Common myeloid progenitor, CD34-positive (primary cell): ENCODE measurements around the gene IGLL5.

Experiments used
- CTCF ChIA-PET: fragments of 350-600 bp; sonication (Branson Sonifier 250); formaldehyde crosslinking; loops from one replicate; lab custom pipeline; 2021; ENCODE audit warnings: antibody characterized with exemption; lab: Charles Lee
- POLR2A ChIA-PET: fragments of 350-600 bp; sonication (Branson Sonifier 250); formaldehyde crosslinking; loops from one replicate; lab custom pipeline; 2021; ENCODE audit warnings: antibody characterized with exemption; lab: Charles Lee
- DNase-seq, 3 donors: peaks; one replicate each; pipeline versions ENCODE4 v3.0.0 to v3.0.0-alpha.2; 2013
- H3K27ac ChIP-seq, 2 experiments: 1 replicate in 1 of 2; 2 replicates in 1 of 2; pipeline ENCODE4 v1.7.0; 2013; ENCODE audit warnings: inconsistent platforms in 2 of 2, low read length in 2 of 2, mild to moderate bottlenecking in 2 of 2, low read depth in 1 of 2, moderate library complexity in 1 of 2; ENCODE audit not compliant: severe bottlenecking in 2 of 2, insufficient read depth in 1 of 2, poor library complexity in 1 of 2
- H3K27me3 ChIP-seq, 5 experiments: replicated peaks in 2 of 5; 1 replicate in 3 of 5; 2 replicates in 2 of 5; pipeline versions ENCODE4 v1.6.1 to v1.7.0; 2013; ENCODE audit warnings: low read length in 4 of 5, mild to moderate bottlenecking in 2 of 5, moderate library complexity in 2 of 5, inconsistent platforms in 1 of 5; ENCODE audit not compliant: insufficient read depth in 5 of 5, control insufficient read depth in 4 of 5
- H3K36me3 ChIP-seq, 4 experiments: 1 replicate in 2 of 4; 2 replicates in 2 of 4; pipeline versions ENCODE4 v1.6.1 to v1.7.0; 2013; ENCODE audit warnings: low read length in 3 of 4, control low read depth in 1 of 4, mild to moderate bottlenecking in 1 of 4; ENCODE audit not compliant: control insufficient read depth in 4 of 4, insufficient read depth in 4 of 4
- H3K4me1 ChIP-seq, 4 experiments: 1 replicate in 3 of 4; 2 replicates in 1 of 4; pipeline versions ENCODE4 v1.6.1 to v1.7.1; 2013; ENCODE audit warnings: low read length in 3 of 4, mild to moderate bottlenecking in 3 of 4, control low read depth in 1 of 4, inconsistent platforms in 1 of 4, moderate library complexity in 1 of 4; ENCODE audit not compliant: control insufficient read depth in 4 of 4, insufficient read depth in 4 of 4; ENCODE audit errors: control extremely low read depth in 1 of 4
- H3K4me3 ChIP-seq, 7 experiments: 1 replicate in 4 of 7; 2 replicates in 3 of 7; pipeline versions ENCODE4 v1.5.1 to v1.7.0; 2013; ENCODE audit warnings: mild to moderate bottlenecking in 7 of 7, low read length in 6 of 7, moderate library complexity in 6 of 7, inconsistent platforms in 2 of 7, low read depth in 2 of 7, control low read depth in 1 of 7; ENCODE audit not compliant: insufficient read depth in 4 of 7, control insufficient read depth in 1 of 7; ENCODE audit errors: extremely low read depth in 1 of 7
- H3K9me3 ChIP-seq, 5 experiments: 1 replicate in 4 of 5; 2 replicates in 1 of 5; pipeline versions ENCODE4 v1.6.1 to v1.7.1; 2013; ENCODE audit warnings: low read length in 4 of 5, mild to moderate bottlenecking in 2 of 5, inconsistent platforms in 1 of 5, low read depth in 1 of 5, moderate library complexity in 1 of 5; ENCODE audit not compliant: control insufficient read depth in 4 of 5, insufficient read depth in 2 of 5; ENCODE audit errors: control extremely low read depth in 1 of 5
- WGBS: methylation state at CpG from one replicate; pipeline ENCODE4 v1.1.5; 2013; ENCODE audit not compliant: insufficient coverage; 5-methylcytosine and 5-hydroxymethylcytosine counted together

Gene IGLL5

GRCh38 chr22:22936915-22937656, 49.5 kb downstream of the IGLL5 start:
- DNase-seq = no peak
- CTCF ChIA-PET = interaction anchor here (3.8 to 11.8 kb wide), 2 partner anchors 20 to 88 kb away, joined by 10 to 107 read pairs; no protein-coding TSS in a partner anchor
- WGBS = 100% methylated on average over 4 of the region's 6 CpGs

GRCh38 chr22:22937894-22938480, 50.4 kb downstream of the IGLL5 start:
- H3K4me3 ChIP-seq = no peak overlapping the region
- no peak for DNase-seq
- no peaks in the 10 kb centered on the region for H3K27me3 ChIP-seq
- no peak overlapping the region for H3K27ac ChIP-seq
- no peaks in the 10 kb centered on the region for H3K36me3 ChIP-seq
- WGBS = 100% methylated on average over 1 of the region's 3 CpGs
- no peaks in the 10 kb centered on the region for H3K9me3 ChIP-seq
- ChIA-PET CTCF (interaction anchor here (1.5 to 11.8 kb wide), 3 partner anchors 10 to 89 kb away, joined by 4 to 107 read pairs (median 10); no protein-coding TSS in a partner anchor), POLR2A (no interaction called here)
- peaks cover 0 to 15% (median 1%) of the 10 kb centered on the region in 4 experiments for H3K4me1 ChIP-seq

More at GRCh38 chr22:22936915-22937656, 49.5 kb downstream of the IGLL5 start:
- H3K9me3 ChIP-seq = no peaks in the 10 kb centered on the region
- no peaks in the 10 kb centered on the region for H3K36me3 ChIP-seq
- no peak overlapping the region for H3K27ac ChIP-seq
- H3K4me1 ChIP-seq = peaks cover 0 to 22% (median 1%) of the 10 kb centered on the region in 4 experiments
- POLR2A ChIA-PET = no interaction called here
- H3K4me3 ChIP-seq = no peak overlapping the region
- no peaks in the 10 kb centered on the region for H3K27me3 ChIP-seq

GRCh38 chr22:22938672-22939587, 51.3 kb downstream of the IGLL5 start:
- H3K9me3 ChIP-seq = no peaks in the 10 kb centered on the region
- DNase-seq = no peak
- peaks cover 0 to 15% (median 1%) of the 10 kb centered on the region in 4 experiments for H3K4me1 ChIP-seq
- H3K4me3 ChIP-seq = no peak overlapping the region
- H3K36me3 ChIP-seq = no peaks in the 10 kb centered on the region
- ChIA-PET CTCF (interaction anchor here (1.0 to 11.8 kb wide), 6 partner anchors 7 to 90 kb away, joined by 3 to 107 read pairs (median 7); no protein-coding TSS in a partner anchor), POLR2A (no interaction called here)
- WGBS = 98% methylated on average over 5 of the region's 8 CpGs
- no peaks in the 10 kb centered on the region for H3K27me3 ChIP-seq
- no peak overlapping the region for H3K27ac ChIP-seq

- WGBS = 97% methylated on average over 6 of the region's 11 CpGs
- POLR2A ChIA-PET = no interaction called here
- no peaks in the 10 kb centered on the region for H3K36me3 ChIP-seq
- no peak overlapping the region for H3K4me3 ChIP-seq
- H3K27me3 ChIP-seq = no peaks in the 10 kb centered on the region
- no peaks in the 10 kb centered on the region for H3K9me3 ChIP-seq
- no peak overlapping the region for H3K27ac ChIP-seq
- no peak for DNase-seq
- CTCF ChIA-PET = interaction anchor here (1.0 to 11.8 kb wide), 4 partner anchors 8 to 55 kb away, joined by 3 to 107 read pairs (median 16); no protein-coding TSS in a partner anchor
- H3K4me1 ChIP-seq = peaks cover 0 to 15% (median 1%) of the 10 kb centered on the region in 4 experiments
These were observed 52.2 kb downstream of the IGLL5 start for GRCh38 chr22:22939588-22940368.

- Histone ChIP-seq H3K4me3 (no peak overlapping the region), H3K27ac (no peak overlapping the region), H3K9me3 (no peaks in the 10 kb centered on the region), H3K27me3 (no peaks in the 10 kb centered on the region), H3K36me3 (no peaks in the 10 kb centered on the region), H3K4me1 (peaks cover 0 to 3% (median 0%) of the 10 kb centered on the region in 4 experiments)
- DNase-seq = no peak
- ChIA-PET CTCF (interaction anchor here (0.8 to 11.8 kb wide), 13 partner anchors 10 to 131 kb away, joined by 3 to 107 read pairs (median 5); partner anchors contain the start of gene IGLL5), POLR2A (no interaction called here)
- 97% methylated on average over 3 of the region's 6 CpGs for WGBS
These were observed 53.5 kb downstream of the IGLL5 start for GRCh38 chr22:22940961-22941605.
